A549 treated with RU486 at 1 μM for 4 hours (cell line): Measurements from ENCODE around the gene HAL. TPM values are rescaled to one million over a fixed set of nuclear protein-coding genes. Genes with fewer than 3 reads are reported as not detected.

Experiments used
- total RNA-seq: library from RNA; stranded (reverse); fragments of 200-300 nt; extraction: Qiagen RNA extraction; gene quantifications from 5 replicates; pipeline ENCODE4 v1.2.3, GENCODE V29; 2022; ENCODE audit warnings: low read depth

Gene HAL, protein sequence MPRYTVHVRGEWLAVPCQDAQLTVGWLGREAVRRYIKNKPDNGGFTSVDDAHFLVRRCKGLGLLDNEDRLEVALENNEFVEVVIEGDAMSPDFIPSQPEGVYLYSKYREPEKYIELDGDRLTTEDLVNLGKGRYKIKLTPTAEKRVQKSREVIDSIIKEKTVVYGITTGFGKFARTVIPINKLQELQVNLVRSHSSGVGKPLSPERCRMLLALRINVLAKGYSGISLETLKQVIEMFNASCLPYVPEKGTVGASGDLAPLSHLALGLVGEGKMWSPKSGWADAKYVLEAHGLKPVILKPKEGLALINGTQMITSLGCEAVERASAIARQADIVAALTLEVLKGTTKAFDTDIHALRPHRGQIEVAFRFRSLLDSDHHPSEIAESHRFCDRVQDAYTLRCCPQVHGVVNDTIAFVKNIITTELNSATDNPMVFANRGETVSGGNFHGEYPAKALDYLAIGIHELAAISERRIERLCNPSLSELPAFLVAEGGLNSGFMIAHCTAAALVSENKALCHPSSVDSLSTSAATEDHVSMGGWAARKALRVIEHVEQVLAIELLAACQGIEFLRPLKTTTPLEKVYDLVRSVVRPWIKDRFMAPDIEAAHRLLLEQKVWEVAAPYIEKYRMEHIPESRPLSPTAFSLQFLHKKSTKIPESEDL
- total RNA-seq: 0.21 to 0.51 TPM (median 0.27 TPM) in 4 of 5 replicates, not detected in the other

GRCh38 chr12:95996034-95996658 is at the start of gene HAL:
TSS of gene HAL (minus strand) at chr12:95996344. CDS start at chr12:95995910, 434 bp downstream.

GRCh38 chr12:96035283-96036236 is 39.4 kb upstream of the HAL start, which contains the start of gene LTA4H:
TSS of gene LTA4H (minus strand) at chr12:96035587. CDS start at chr12:96035519, 68 bp downstream.

GRCh38 chr12:95943330-95943842 is 52.8 kb downstream of the HAL start, which contains the start of gene AMDHD1:
TSS of gene AMDHD1 (plus strand) at chr12:95943331. CDS start at chr12:95943399, 68 bp downstream.

DNA sequence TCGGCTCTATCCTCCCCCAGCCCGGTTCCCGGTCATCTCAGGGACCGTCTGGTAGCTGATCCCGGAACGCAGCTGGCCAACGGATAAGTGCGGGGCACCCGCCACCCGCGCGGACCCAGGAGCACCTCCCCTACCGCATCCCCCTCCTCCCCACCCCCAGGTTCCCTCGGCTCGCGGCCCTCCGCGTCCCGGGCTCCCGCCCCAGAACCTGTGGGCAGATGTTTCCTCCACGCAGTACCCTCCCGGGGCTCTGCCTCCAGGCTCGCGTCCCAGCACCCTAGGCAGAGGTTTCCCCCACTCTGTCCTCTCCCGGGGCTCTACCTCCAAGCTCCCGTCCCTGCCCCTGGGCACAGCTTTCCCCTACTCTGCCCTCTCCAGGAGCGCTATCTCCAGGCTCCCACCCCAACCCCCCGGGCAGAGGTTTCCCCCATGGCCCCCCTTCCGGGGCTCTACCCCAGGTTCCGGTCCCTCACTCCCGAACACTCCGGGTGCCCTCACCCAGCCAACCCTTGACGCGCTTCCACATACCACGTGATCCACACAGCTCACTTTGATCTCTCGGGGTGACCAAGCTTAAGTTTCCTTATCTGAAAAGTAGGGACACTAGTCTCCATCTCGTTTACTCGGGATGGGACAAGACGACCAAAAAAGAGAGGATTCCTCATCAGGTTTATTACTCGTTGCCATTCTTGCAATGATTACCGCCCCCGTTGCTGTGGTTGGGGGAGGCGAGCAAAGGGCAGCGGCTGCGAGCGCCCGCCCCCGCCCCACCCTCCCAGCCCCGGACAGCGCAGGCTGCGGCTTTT is 53.4 kb downstream of the HAL start, which contains the start of gene CCDC38:
CCDC38 (minus strand) TSS at position 91 of the 806 bp plus-strand sequence. CDS start 6,105 bp downstream, outside the sequence.

Other genes with a start within 250 kb of the HAL start
- gene NTN4, start 205.6 kb downstream of the HAL start, total RNA-seq: 41.1 to 57.2 TPM (median 48.7 TPM) in 5 replicates
- 117 to 180 TPM (median 128 TPM) in 5 replicates for gene SNRPF, start 137.4 kb downstream of the HAL start, total RNA-seq
- gene CCDC38, start 53.7 kb downstream of the HAL start, total RNA-seq: 0.07 to 0.13 TPM (median 0.12 TPM) in 3 of 5 replicates, not detected in the others
- gene AMDHD1, start 53.0 kb downstream of the HAL start, total RNA-seq: 1.8 to 2.6 TPM (median 1.9 TPM) in 5 replicates
- gene LTA4H, start 39.2 kb upstream of the HAL start, total RNA-seq: 84.8 to 114 TPM (median 99.6 TPM) in 5 replicates
- 39.6 to 62.0 TPM (median 58.0 TPM) in 5 replicates for gene ELK3, start 198.0 kb upstream of the HAL start, total RNA-seq